Neural progenitor cell (in vitro differentiated cells): ENCODE data around the gene CARD11.

Source experiments
- CTCF ChIP-seq: fragments of 200-600 bp; sonication (generic); IDR thresholded peaks from 2 replicates; pipeline ENCODE4 v1.5.1; 2017; ENCODE audit warnings: antibody characterized with exemption, mild to moderate bottlenecking
- EZH2 ChIP-seq: fragments of 200-600 bp; sonication (generic); IDR thresholded peaks from 2 replicates; pipeline ENCODE4 v1.6.1; 2017; ENCODE audit warnings: antibody characterized with exemption, mild to moderate bottlenecking, moderate library complexity
- EZH2phosphoT487 ChIP-seq: fragments of 200-600 bp; sonication (generic); IDR thresholded peaks from 2 replicates; pipeline ENCODE4 v1.6.1; 2017; ENCODE audit warnings: antibody characterized with exemption

DNA sequence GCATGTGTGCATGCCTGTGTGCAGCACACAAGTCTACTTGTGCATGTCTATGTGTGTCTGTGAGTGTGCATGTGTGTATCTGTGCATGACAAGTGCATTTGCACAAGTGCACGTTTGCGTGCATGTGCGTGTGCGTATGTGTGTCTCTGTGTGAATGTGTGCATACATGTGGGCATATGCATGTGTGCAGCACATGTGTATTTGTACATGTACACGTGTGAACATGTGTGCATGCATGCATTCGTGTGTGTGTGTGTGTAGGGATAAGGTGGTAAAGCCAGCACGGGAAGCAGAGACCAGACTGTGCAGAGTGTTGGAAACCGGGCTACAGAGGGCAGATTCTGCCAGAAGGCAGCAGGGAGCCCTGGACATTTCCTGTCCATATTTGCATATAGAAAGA, 163.6 kb downstream of the CARD11 start:
- TF ChIP-seq CTCF, result no peak
- TF ChIP-seq EZH2, result no peak
- no peak for TF ChIP-seq EZH2phosphoT487
